Limb (tissue), 2 donors: Measurements from ENCODE around the gene ATXN2L.
"Not testable (repeated sequence)": the region's sequence is repeated elsewhere in the genome, so short reads cannot be mapped to it uniquely, and the experiment has no call there.

ENCODE experiments used
- DNase-seq, 2 donors: peaks; one replicate each; pipeline ENCODE4 v3.0.0-alpha.2; 2016; ENCODE audit errors: extremely low spot score in 2 of 2

ATXN2L gene, protein sequence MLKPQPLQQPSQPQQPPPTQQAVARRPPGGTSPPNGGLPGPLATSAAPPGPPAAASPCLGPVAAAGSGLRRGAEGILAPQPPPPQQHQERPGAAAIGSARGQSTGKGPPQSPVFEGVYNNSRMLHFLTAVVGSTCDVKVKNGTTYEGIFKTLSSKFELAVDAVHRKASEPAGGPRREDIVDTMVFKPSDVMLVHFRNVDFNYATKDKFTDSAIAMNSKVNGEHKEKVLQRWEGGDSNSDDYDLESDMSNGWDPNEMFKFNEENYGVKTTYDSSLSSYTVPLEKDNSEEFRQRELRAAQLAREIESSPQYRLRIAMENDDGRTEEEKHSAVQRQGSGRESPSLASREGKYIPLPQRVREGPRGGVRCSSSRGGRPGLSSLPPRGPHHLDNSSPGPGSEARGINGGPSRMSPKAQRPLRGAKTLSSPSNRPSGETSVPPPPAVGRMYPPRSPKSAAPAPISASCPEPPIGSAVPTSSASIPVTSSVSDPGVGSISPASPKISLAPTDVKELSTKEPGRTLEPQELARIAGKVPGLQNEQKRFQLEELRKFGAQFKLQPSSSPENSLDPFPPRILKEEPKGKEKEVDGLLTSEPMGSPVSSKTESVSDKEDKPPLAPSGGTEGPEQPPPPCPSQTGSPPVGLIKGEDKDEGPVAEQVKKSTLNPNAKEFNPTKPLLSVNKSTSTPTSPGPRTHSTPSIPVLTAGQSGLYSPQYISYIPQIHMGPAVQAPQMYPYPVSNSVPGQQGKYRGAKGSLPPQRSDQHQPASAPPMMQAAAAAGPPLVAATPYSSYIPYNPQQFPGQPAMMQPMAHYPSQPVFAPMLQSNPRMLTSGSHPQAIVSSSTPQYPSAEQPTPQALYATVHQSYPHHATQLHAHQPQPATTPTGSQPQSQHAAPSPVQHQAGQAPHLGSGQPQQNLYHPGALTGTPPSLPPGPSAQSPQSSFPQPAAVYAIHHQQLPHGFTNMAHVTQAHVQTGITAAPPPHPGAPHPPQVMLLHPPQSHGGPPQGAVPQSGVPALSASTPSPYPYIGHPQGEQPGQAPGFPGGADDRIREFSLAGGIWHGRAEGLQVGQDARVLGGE

DNA sequence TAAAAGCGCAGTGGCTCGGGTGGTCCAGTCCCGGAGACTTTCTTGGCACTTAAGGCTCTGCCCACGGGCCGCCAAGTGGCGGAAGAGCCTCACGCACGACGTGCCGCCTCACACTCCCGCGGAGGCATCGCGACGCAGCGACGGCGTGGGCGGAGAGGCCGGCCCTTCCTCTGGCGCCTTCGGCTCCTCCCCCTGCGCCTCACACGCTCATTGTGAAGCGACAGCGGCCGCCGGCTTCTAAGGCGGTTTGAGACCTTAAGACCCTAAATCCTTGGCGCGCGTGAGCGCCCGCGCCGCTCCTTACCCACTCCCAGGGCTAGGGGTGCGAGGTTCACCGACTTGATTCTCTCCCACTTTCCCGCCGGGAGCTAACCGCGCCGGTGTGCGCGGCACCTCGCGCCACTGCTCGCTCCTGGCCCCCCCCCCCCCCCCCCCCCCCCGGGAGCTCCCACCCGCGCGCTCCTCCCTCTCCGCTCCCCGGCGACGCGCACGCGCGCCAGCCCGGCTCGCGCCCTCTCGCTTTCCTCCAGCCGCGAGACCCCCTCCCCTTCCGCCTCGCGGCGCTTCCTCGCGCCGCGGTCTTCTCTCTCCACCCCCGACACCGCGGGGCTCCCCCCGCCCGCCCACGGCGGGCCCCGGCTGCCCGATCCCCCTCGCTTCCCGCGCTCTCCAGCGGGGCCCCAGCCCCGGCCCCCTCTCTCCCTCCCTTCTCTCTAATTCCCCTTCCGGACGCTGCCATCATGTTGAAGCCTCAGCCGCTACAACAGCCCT, at the start of gene ATXN2L:
Gene ATXN2L, plus strand, starts transcription at position 480 of the 771 bp plus-strand sequence. Its CDS starts 261 bp downstream, at position 741.
- peak; percentile 95 to 97 for DNase-seq

DNA sequence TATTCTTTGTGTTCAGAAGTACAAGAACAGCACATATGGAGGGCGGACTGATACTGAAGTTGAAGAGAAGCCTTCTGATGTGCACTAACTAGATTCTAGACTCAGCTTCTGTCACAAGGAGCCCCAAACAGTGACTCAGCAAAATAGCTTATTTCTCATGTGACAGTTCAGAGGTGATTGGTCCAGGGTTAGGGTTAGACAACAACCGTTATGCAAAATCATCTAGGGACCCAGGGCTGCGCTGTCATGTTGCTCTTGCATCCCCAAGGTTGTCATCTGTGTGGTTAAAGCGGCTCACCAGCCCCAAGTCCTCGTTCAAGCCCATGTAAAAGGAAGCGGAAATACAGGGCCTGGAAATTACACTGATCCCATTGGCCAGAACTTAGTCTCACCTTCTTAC, 41.1 kb upstream of the ATXN2L start:
- DNase-seq: not testable (repeated sequence)

DNA sequence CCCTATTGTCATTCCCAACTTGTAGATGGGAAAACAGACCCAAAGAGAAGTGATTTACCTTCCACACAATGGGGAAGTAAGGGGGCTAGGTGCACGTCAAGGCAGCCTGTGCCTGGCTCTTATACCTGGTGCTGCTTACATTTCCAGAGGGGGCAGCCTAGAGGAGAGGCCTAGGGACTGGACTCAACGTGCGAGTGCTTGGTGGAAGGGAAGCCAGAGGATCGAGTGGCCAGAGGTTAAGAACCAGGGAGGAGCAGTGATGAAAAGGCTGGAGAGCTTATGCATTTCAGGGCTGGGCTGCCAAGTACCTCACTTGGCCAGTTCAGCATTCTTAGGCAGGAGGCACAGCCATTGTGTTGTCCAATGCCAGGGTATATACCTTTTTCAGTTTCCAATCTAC, 40.4 kb upstream of the ATXN2L start:
- not testable (repeated sequence) for DNase-seq

DNA sequence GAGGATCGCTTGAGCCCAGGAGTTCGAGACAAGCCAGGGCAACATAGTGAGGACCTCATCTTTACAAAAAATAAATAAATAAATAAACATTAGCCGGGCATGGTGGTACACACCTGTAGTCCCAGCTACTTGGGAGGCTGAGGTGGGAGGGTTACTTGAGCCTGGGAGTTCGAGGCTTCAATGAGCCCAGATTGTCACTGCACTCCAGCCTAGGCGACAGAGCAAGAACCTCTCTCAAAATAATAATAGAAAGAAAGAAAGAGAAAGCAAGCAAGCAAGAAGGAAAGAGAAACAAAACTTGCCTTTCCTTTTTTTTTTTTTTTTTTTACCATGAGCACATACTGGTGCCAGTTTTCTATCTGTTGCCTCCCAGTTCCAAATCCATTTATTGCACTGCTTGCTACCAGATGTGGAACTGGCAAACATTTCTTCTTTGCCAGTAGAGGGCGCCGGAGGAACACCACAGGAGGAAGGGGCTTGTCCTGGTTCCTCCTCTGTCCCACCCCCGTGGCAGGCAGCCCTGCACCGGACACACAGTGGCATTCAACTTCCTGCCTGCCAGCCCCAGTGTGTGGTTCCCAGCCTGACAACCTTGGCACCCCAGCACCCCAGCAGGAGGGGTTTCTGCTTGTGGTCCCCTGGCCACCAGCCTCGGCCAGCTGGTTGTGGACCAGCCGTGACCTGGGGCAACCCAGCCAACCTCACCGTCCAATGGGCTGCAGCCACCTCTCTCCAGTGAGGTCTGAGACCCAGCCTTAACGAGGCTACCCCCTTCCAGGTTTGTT, 20.4 kb upstream of the ATXN2L start:
- DNase-seq: peak in 1 of 2 donors; percentile 67

DNA sequence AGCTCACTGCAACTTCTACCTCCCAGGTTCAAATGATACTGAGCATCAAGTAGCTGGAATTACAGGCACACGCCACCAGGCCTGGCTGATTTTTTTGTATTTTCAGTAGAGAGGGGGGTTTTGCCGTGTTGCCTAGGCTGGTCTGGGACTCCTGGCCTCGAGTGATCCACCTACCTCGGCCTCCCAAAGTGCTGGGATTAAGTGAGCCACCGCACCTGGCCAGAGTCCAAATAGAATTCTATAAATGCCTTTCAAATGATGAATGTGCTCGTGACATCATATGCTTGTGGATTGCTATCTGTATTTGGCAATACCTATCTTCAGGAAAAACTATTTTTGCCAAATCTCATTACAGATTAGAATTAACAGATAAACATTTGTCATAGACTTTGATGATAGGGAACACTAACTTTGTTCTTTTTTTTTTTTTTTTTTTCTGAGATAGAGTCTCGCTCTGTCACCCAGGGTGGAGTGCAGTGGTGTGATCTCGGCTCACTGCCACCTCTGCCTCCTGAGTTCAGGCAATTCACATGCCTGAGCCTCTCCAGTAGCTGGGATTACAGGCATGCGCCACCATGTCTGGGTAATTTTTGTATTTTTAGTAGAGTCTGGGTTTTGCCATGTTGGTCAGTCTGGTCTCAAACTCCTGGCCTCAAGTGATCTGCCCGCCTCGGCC, 15.2 kb upstream of the ATXN2L start:
- not testable (repeated sequence) for DNase-seq

DNA sequence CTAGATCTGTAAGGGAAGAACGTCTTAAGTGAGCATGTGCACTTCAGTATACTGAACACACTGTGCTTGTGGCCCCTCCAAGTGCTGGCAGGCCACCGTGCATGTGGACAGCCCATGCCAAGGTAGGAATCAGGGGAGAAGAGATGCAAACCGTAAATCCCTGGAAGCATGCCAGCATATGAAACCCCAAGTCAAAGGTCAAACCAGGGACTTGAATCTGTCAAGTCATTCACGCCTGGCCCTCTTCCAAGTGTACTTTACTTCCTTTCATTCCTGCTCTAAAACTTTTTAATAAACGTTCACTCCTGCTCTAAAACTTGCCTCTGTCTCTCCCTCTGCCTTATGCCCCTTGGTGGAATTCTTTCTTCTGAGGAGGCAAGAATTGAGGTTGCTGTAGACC, 2.8 kb upstream of the ATXN2L start:
- no peak for DNase-seq

DNA sequence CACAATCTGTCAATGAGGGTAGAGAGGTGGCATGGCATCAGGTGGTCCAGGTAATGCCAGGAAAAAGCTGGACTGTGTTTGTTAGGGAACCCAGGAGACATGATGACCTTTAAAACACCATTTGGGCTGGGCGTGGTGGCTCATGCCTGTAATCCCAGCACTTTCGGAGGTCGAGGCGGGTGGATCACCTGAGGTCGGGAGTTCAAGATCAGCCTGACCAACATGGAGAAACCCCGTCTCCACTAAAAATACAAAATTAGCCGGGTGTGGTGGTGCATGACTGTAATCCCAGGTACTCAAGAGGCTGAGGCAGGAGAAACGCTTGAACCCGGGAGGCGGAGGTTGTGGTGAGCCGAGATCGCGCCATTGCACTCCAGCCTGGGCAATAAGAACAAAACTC, 2.3 kb upstream of the ATXN2L start:
- DNase-seq: not testable (repeated sequence)

DNA sequence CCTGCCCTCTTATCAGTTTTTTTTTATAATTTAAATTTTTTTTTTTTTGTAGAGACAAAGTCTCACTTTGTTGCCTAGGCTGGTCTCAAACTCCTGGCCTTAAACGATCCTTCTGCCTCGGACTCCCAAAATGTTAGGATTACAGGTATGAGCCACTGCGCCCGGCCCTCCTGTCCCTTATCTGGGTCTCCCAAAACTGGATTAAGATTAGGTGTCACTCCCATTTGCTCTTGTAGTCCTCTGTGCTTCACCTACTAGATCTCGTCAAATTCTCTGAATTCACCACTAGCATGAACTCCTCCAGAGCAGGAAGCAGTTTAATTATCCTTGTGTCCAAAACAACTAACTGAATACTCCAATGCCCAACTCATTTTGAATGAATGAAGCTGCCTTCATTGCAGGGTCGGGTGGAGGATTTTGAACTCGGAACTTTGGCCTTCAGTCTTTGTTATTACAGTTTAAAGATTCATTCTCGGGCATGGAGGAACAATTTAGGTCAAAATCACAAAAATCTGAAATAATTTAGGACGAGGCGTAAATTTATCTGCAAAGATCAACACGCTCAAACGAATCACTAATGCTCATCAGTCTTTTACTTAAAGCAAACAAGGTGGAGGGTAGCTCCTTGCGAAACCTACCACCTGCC, 802 bp upstream of the ATXN2L start:
- DNase-seq: no peak

DNA sequence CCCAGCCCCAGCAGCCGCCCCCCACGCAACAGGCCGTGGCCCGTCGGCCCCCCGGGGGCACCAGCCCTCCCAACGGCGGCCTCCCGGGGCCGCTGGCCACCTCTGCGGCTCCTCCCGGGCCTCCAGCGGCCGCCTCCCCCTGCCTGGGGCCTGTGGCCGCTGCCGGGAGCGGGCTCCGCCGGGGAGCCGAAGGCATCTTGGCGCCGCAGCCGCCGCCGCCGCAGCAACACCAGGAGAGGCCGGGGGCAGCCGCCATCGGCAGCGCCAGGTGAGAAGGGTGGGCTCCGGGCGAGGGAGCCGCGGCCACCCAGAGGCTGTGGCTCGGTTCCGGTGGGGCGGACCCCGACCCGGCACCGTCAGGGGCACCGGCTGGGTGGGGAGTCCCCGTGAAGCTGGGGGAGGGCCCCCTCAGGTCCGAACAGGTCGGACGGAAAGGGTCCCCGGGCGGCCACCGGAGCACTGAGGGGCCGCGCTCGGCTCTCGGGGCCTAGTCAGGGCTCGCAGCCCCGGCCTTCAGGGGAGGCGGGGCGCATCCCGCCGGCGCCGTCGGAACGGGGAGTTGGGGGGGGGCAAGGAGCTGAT, 583 bp downstream of the ATXN2L start:
- no peak for DNase-seq

DNA sequence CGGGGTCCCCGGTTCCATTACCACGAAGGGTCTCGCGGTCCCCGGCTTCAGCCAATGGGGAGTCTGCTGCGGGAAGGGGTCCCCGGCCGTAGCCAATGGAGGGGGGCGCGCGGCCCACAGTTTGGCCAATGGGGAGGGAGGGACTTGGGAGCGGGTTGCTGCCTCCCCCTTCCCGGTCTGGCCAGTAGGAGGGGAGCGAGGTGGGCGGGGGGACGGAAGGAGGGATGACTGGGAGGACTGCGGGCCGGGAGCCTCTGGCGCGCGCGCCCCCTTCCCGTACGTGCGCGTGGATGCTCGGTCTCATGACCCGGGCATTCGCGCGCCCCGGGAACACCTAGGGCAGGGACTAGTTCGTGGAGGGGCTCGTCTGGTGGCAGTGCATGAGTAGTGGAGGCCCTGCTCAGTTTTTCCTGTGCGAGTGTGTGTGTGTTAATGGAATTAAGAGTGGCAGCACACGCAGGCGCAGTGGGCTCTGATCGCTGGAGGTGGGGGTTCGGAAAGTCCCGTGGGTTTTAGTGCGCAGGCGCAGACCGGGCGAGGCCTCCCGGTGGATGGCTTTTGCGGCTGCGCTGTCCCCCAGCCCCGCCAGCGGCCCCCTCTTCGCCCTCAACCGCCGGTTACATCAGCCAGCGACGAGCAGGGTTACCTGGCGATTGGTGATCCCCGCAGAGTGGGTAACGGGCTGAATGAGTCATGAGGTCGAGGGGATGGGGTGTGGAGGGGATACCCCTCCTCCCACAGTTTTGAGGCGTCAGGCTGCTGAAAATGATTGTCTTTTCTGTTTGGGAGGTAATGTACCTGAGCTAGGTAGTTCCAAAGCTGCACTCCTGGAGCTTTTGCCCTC, 1.3 kb downstream of the ATXN2L start:
- DNase-seq: peak; percentile 98 to 99

DNA sequence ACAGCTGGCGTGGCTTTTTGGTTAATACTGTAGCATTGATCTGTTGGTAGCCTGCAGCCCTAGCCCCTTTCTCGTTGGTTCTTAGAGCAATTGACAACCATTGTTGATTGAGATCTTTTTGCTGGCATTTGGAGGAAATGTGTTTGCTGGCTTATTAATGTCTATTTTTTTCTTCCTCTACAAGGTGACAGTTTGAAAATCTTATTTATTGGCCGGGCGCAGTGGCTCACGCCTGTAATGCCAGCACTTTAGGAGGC, 1.8 kb downstream of the ATXN2L start:
- DNase-seq: no peak

DNA sequence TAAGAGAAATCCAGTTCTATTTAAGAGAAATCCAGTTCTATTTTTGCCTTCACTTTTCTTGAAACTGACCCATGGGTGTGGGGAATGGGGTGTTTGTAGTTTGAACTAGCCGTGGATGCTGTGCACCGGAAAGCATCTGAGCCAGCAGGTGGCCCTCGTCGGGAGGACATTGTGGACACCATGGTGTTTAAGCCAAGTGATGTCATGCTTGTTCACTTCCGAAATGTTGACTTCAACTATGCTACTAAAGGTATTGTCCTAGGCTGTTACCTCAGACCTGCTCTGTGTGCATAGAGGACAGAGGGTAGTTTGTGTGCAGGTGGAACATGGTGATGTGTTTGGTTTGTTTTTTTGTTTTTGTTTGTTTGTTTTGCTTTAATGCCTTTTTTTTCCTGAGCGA, 3.3 kb downstream of the ATXN2L start:
- no peak for DNase-seq

DNA sequence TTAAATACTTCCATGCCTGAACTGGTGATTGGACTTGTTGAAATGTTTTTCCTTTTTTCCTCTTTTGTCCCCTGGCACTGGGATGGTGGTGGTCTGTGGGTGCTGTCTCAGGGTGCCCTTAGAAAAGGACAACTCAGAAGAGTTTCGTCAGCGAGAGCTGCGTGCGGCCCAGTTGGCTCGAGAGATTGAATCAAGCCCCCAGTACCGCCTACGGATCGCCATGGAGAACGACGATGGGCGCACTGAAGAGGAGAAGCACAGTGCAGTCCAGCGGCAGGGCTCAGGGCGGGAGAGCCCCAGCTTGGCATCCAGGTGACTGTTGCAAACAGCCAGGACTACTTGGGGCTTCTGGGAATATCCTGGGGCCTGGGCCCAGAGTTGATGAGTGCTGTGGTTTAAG, 6.9 kb downstream of the ATXN2L start:
- no peak for DNase-seq

DNA sequence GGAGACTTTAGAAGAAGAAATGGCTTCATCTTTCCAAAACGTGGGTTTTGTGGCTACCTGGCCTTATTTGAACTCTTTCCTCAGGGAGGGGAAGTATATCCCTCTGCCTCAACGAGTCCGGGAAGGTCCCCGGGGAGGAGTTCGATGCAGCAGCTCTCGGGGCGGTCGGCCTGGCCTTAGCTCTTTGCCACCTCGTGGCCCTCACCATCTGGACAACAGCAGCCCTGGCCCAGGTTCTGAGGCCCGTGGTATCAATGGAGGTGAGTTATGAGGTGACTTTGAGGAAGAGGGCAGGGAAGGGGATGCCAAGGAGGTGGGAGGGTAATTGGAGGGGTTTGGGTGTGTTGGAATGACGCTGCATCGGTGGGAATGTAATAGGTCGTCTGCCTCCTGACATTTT, 7.7 kb downstream of the ATXN2L start:
- DNase-seq: no peak

DNA sequence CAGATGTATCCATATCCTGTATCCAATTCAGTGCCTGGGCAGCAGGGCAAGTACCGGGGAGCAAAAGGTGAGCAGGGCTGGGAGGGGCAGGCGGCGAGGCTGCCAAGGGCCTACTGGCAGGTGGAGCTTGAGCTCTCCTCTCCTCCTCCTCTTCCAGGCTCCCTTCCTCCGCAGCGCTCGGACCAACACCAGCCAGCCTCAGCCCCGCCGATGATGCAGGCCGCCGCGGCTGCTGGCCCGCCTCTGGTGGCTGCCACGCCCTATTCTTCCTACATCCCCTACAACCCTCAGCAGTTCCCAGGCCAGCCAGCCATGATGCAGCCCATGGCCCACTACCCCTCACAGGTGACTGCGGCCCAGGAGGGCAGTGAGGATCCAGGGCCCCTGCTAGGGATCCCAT, 11.6 kb downstream of the ATXN2L start:
- no peak for DNase-seq

DNA sequence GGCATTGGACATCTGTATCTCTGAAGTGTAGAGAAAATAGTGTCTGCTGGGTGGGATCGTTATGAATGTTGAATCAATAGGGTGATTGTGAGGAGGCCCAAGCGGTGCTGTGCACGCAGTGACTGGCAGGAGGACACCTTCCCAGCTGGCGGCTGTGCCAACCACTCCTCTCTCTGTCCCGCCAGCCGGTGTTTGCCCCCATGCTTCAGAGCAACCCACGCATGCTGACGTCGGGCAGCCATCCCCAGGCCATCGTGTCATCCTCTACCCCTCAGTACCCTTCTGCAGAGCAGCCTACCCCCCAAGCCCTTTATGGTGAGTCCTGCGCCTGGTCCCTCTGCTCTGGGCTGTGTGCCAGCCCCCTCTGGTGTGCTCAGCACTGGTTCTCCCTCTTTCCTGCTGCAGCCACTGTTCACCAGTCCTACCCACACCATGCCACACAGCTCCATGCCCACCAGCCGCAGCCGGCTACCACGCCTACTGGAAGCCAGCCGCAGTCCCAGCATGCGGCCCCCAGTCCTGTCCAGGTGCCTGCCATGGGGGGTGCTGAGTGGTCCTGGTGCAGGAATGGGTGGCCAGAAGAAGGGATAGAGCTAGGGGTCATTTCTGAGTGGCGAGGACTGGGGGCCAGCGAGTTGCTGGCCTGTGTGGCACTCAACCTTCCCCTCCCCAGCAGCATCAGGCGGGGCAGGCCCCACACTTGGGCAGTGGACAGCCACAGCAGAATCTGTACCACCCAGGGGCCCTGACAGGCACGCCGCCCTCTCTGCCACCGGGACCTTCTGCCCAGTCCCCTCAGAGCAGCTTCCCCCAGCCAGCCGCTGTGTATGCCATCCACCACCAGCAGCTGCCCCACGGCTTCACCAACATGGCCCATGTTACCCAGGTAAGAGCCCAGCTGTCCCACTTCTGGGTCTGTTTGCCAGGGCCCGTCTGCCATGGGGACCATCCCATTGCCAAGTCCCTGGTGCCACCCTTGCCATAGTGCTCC, 12.4 kb downstream of the ATXN2L start:
- no peak for DNase-seq
